Measurements from ENCODE around the gene KSR1. TPM values are rescaled to one million over a fixed set of nuclear protein-coding genes. Genes with fewer than 3 reads are reported as not detected.
"Not testable (repeated sequence)": the region's sequence is repeated elsewhere in the genome, so short reads cannot be mapped to it uniquely, and the experiment has no call there.

KSR1 gene
- total and polyA plus RNA-seq, 2 of the 4 experiments (the other 2 are of a cell fraction): 12.5 to 21.9 TPM

DNA sequence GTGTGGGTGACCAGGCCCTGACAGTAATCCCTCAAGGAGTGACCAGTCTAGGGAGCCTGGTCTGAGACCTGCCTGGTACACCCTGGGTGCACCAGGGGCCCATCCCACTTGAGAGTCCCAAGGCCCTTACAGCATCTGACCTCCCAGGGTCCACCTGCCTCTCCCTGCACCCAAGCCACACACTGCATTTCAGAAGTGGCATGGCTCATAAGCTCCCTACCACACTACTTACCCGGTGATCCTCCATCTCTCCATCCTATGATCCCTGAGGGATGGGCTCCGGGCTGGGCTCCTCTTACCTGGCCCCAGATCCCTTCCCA, 215.3 kb downstream of the KSR1 start:
- no peaks in the 10 kb centered on the region for H3K4me1 ChIP-seq (ENCODE audit: control insufficient read depth, insufficient read depth, low read length)
- H3K4ac ChIP-seq (ENCODE audit: low read depth, low read length): no peak overlapping the region
- H2BK120ac ChIP-seq (ENCODE audit: low read depth, low read length): no peak overlapping the region
- no peak overlapping the region for H4K5ac ChIP-seq (ENCODE audit: low read depth, low read length)
- H2AFZ ChIP-seq (replicated peaks; ENCODE audit: low read length, poor library complexity): no peak overlapping the region
- ATAC-seq (ENCODE audit: low read depth): no peak
- no peak overlapping the region for H3K14ac ChIP-seq (replicated peaks; ENCODE audit: low read depth, low read length)
- DNase-seq: no peak
- in situ Hi-C loops (cut with MboI; ENCODE audit: low sequenced_read_pairs) (no loop called here), dilution Hi-C loops (cut with HindIII; ENCODE audit: low sequenced_read_pairs, unreplicated experiment) (no loop called here), intact Hi-C loops (cut with micrococcal nuclease) (no loop called here)
- no peaks in the 10 kb centered on the region for H3K79me1 ChIP-seq (ENCODE audit: low read depth in 1 of 2, low read length in 2 of 2)
- no peaks in the 10 kb centered on the region for H3K9me1 ChIP-seq (ENCODE audit: insufficient read depth, low read length)
- BruUV-seq (replicated peaks): no TSS peak
- no peak overlapping the region for H3K9ac ChIP-seq (ENCODE audit: low read depth, low read length)
- H2BK15ac ChIP-seq (ENCODE audit: low read depth, low read length): no peak overlapping the region
- H3K56ac ChIP-seq (ENCODE audit: extremely low read depth, insufficient read depth, low read length): no peak overlapping the region
- H2BK20ac ChIP-seq (ENCODE audit: low read depth, low read length): no peak overlapping the region
- H4K91ac ChIP-seq (ENCODE audit: insufficient read depth, low read depth, low read length): no peak overlapping the region
- H2AK9ac ChIP-seq (replicated peaks; ENCODE audit: low read depth, low read length, poor library complexity): no peak overlapping the region
- H3K36me3 ChIP-seq (ENCODE audit: control insufficient read depth, insufficient read depth, low read length): no peaks in the 10 kb centered on the region
- no peak for TF ChIP-seq CHD1 (IDR thresholded peaks at IDR 0.05; ENCODE audit: low read depth, low read length)
- TF ChIP-seq MAZ (IDR thresholded peaks at IDR 0.05; ENCODE audit: borderline replicate concordance, low read depth, low read length): no peak
- TF ChIP-seq SMC3 (IDR thresholded peaks at IDR 0.05; ENCODE audit: low read depth, low read length): no peak
- TF ChIP-seq BHLHE40 (IDR thresholded peaks at IDR 0.05; ENCODE audit: low read depth, low read length): no peak
- TF ChIP-seq MAFK (IDR thresholded peaks at IDR 0.05; ENCODE audit: low read depth, low read length): no peak
- TF ChIP-seq, protein P1, sequence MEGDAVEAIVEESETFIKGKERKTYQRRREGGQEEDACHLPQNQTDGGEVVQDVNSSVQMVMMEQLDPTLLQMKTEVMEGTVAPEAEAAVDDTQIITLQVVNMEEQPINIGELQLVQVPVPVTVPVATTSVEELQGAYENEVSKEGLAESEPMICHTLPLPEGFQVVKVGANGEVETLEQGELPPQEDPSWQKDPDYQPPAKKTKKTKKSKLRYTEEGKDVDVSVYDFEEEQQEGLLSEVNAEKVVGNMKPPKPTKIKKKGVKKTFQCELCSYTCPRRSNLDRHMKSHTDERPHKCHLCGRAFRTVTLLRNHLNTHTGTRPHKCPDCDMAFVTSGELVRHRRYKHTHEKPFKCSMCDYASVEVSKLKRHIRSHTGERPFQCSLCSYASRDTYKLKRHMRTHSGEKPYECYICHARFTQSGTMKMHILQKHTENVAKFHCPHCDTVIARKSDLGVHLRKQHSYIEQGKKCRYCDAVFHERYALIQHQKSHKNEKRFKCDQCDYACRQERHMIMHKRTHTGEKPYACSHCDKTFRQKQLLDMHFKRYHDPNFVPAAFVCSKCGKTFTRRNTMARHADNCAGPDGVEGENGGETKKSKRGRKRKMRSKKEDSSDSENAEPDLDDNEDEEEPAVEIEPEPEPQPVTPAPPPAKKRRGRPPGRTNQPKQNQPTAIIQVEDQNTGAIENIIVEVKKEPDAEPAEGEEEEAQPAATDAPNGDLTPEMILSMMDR (conservative IDR thresholded peaks at IDR 0.05; ENCODE audit: low read depth, low read length): no peak
- no peak for TF ChIP-seq POLR2A (IDR thresholded peaks at IDR 0.05; ENCODE audit: low read depth, low read length)
- no peak for TF ChIP-seq CEBPB (IDR thresholded peaks at IDR 0.05; ENCODE audit: low read depth, low read length)
- TF ChIP-seq RAD21 (IDR thresholded peaks at IDR 0.05; ENCODE audit: low read length): no peak
- no peak overlapping the region for H3K4me3 ChIP-seq (ENCODE audit: insufficient read depth, low read depth, low read length)
- no peaks in the 10 kb centered on the region for H3K9me3 ChIP-seq (ENCODE audit: control insufficient read depth, insufficient read depth, low read length)
- H4K20me1 ChIP-seq (ENCODE audit: insufficient read depth, low read length): no peaks in the 10 kb centered on the region
- ChIA-PET POLR2A (ENCODE audit: unreplicated experiment) (no interaction called here), CTCF (no interaction called here)
- H3K27me3 ChIP-seq (ENCODE audit: control insufficient read depth, insufficient read depth, low read length): peaks cover 8% of the 10 kb centered on the region
- H2AK5ac ChIP-seq (ENCODE audit: low read depth, low read length): no peak overlapping the region
- no peak overlapping the region for H3K4me2 ChIP-seq (ENCODE audit: low read depth, low read length)
- H3K27ac ChIP-seq (ENCODE audit: insufficient read depth, low read length): no peak overlapping the region
- no peak overlapping the region for H2BK5ac ChIP-seq (ENCODE audit: low read depth, low read length, poor library complexity, severe bottlenecking)
- no peak overlapping the region for H3K23ac ChIP-seq (ENCODE audit: low read depth, low read length)
- H4K8ac ChIP-seq (ENCODE audit: low read depth in 2 of 2, low read length in 2 of 2): no peak overlapping the region
- no peak overlapping the region for H3K18ac ChIP-seq (ENCODE audit: low read depth, low read length)
- WGBS, 2 experiments (ENCODE audit: extremely low coverage in 2 of 2, insufficient read length in 1 of 2): no CpG with 5 or more reads among the region's 2 CpGs

DNA sequence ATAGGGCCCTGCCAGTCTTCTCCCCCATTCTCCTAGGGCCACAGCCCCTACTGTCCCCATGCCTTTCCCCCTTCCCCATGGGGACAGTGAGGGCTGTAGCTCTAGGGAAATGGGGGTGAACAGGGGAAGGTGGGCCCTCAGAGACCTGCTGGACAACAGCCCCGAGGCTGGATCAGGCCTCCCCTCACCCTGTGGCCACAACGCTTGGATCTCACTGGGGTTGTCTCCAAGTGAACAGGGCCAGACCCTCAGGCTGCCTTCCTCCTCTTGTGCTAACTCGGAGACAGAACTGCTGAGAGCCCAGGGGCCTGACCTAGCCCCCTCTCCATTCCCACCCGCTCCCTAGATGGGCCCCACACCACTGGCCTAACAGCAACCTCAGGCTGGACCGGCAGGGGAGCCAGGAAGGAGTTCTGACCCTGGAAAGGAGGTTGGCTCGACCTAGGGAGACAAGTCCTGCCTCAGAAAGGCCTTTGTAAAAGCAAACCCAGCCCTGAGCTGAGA, 215.8 kb downstream of the KSR1 start:
- H3K14ac ChIP-seq (replicated peaks; ENCODE audit: low read depth, low read length); in situ Hi-C loops (cut with MboI; ENCODE audit: low sequenced_read_pairs); H3K4me3 ChIP-seq (ENCODE audit: insufficient read depth, low read depth, low read length); H3K18ac ChIP-seq (ENCODE audit: low read depth, low read length); BruUV-seq (replicated peaks); H3K4ac ChIP-seq (ENCODE audit: low read depth, low read length); H4K91ac ChIP-seq (ENCODE audit: insufficient read depth, low read depth, low read length); H4K5ac ChIP-seq (ENCODE audit: low read depth, low read length); H3K36me3 ChIP-seq (ENCODE audit: control insufficient read depth, insufficient read depth, low read length); H2BK15ac ChIP-seq (ENCODE audit: low read depth, low read length); H2AK5ac ChIP-seq (ENCODE audit: low read depth, low read length); H4K8ac ChIP-seq (ENCODE audit: low read depth in 2 of 2, low read length in 2 of 2); H3K23ac ChIP-seq (ENCODE audit: low read depth, low read length); dilution Hi-C loops (cut with HindIII; ENCODE audit: low sequenced_read_pairs, unreplicated experiment); POLR2A ChIA-PET (ENCODE audit: unreplicated experiment); H3K9me1 ChIP-seq (ENCODE audit: insufficient read depth, low read length); H3K27ac ChIP-seq (ENCODE audit: insufficient read depth, low read length); H3K56ac ChIP-seq (ENCODE audit: extremely low read depth, insufficient read depth, low read length); H3K9me3 ChIP-seq (ENCODE audit: control insufficient read depth, insufficient read depth, low read length); H3K4me2 ChIP-seq (ENCODE audit: low read depth, low read length); intact Hi-C loops (cut with micrococcal nuclease); H2BK120ac ChIP-seq (ENCODE audit: low read depth, low read length); H2AK9ac ChIP-seq (replicated peaks; ENCODE audit: low read depth, low read length, poor library complexity); H2AFZ ChIP-seq (replicated peaks; ENCODE audit: low read length, poor library complexity); H3K27me3 ChIP-seq (ENCODE audit: control insufficient read depth, insufficient read depth, low read length); ATAC-seq (ENCODE audit: low read depth); CTCF ChIA-PET; H3K79me1 ChIP-seq (ENCODE audit: low read depth in 1 of 2, low read length in 2 of 2); H3K9ac ChIP-seq (ENCODE audit: low read depth, low read length); DNase-seq; H2BK5ac ChIP-seq (ENCODE audit: low read depth, low read length, poor library complexity, severe bottlenecking); H4K20me1 ChIP-seq (ENCODE audit: insufficient read depth, low read length); H2BK20ac ChIP-seq (ENCODE audit: low read depth, low read length); H3K4me1 ChIP-seq (ENCODE audit: control insufficient read depth, insufficient read depth, low read length): not testable (repeated sequence)
- WGBS, 2 experiments (ENCODE audit: extremely low coverage in 2 of 2, insufficient read length in 1 of 2): no CpG with 5 or more reads among the region's 6 CpGs
